Measurements from ENCODE around the gene NDUFB10. TPM values are rescaled to one million over a fixed set of nuclear protein-coding genes. Genes with fewer than 3 reads are reported as not detected.
A peak's percentile ranks its signal among the peaks of the same experiment; 100 is the strongest.

NDUFB10 gene
- total and polyA plus RNA-seq, 7 experiments from 2014 or later = 40.0 to 180 (median 72.9) TPM

DNA sequence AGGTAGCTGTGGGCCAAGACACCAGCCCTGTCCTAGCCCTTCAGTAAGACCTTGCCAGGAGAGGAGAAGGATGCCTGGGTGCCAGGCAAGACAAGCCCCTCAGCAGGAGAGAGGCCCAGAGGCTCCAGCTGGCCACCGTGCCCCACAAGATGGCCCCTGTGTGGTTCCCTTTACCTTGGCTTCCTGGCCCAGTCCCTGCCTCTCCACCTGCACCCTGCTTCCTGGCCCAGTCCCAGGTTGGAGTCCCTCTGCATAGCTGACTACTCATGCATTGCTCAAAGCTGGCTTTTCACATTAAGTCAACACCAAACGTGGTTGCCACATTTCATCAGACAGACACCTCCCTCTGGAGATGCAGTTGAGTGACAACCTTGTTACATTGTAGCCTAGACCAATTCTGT is 34.4 kb downstream of the NDUFB10 start:
- Histone ChIP-seq H3K4me3 (ENCODE audit: low read length) (no peak overlapping the region), H3K36me3 (ENCODE audit: control insufficient read depth in 2 of 3, insufficient read depth in 3 of 3, low read length in 3 of 3) (peaks cover 0 to 20% (median 0%) of the 10 kb centered on the region in 3 experiments), H3K27me3 (ENCODE audit: control insufficient read depth in 2 of 2, insufficient read depth in 2 of 2, low read length in 2 of 2) (peaks cover 0 to 3% of the 10 kb centered on the region in 2 donors), H3K27ac (ENCODE audit: low read depth, low read length) (peak overlapping the region; percentile 33), H3K9me3 (ENCODE audit: control insufficient read depth in 2 of 3, low read length in 3 of 3) (no peaks in the 10 kb centered on the region), H3K4me1 (ENCODE audit: control insufficient read depth in 2 of 2, insufficient read depth in 2 of 2, low read length in 2 of 2) (peaks cover 15 to 16% of the 10 kb centered on the region in 2 donors)
- Mint-ChIP-seq H3K4me3 (peak overlapping the region in 6 of 10 donors; percentile 4 to 70 (median 27)), H3K4me1 (peaks cover 3 to 30% (median 22%) of the 10 kb centered on the region in 7 donors), H3K36me3 (peaks cover 0 to 9% (median 6%) of the 10 kb centered on the region in 5 donors), H3K9me3 (no peaks in the 10 kb centered on the region), H3K27me3 (peaks cover 4 to 7% (median 6%) of the 10 kb centered on the region in 5 donors), H3K27ac (peak overlapping the region in 8 of 9 donors; percentile 37 to 90 (median 68))
- ChIA-PET POLR2A (interaction anchor here (1.2 to 3.7 kb wide), 7 partner anchors 8 to 162 kb away, joined by 3 to 30 read pairs (median 8); partner anchors contain the start of genes GFER, NDUFB10, RNF151 and RPS2), CTCF (interaction anchor here (0.5 kb wide), 1 partner anchor 889 kb away, joined by 3 read pairs; no protein-coding TSS in a partner anchor)
- DNase-seq (no peak), ATAC-seq (no peak)
- intact Hi-C loops (cut with micrococcal nuclease) = loop anchor here in 1 of 2 donors (10.0 kb wide), 1 partner anchor 231 kb away; the partner anchor contains the start of gene E4F1

DNA sequence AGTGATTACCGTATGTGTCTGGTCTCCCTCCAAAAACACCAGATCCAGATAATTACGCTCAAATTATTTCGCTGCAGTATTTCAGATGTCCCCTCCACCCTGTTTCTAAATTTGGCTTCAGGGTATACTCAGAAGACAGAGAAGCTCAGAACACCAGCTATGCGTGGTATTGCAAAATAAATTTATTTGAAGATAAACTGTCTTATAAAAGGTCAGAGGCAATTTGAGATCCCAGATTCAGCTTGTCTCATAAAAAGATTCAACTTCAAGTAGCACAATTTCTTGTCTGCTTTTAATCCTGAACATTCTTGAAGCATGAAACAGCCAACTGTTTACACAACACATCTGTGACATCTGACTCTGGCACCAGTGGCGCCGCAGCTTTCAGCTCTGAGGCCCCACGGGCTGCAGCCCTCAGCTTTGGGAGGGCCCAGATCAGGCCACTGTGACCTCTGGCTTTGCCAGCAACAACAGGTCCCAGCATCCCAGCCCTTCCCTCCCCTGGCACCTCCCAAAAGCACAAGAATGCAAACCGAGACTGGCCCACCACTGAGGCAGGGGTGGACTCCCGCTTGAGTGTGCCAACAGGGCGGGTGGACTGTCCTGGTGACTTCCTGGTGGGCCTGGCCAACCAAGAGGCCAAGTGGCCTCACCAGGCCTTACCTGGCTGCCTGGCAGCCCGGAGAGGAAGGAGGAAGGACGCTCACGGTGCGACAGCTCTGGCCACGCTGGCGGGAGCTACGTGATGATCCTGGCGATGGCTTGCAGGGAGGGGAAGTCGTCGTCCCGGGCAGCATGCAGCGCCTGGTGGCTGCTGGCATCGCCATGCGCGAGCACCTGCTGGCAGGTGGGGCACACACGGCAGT is 38.4 kb downstream of the NDUFB10 start:
- Mint-ChIP-seq H3K4me1 (peaks cover 0 to 9% (median 5%) of the 10 kb centered on the region in 7 donors), H3K27me3 (no peaks in the 10 kb centered on the region), H3K36me3 (peaks cover 0 to 10% (median 7%) of the 10 kb centered on the region in 5 donors), H3K9me3 (no peaks in the 10 kb centered on the region), H3K27ac (peak overlapping the region in 1 of 9 donors; percentile 14), H3K4me3 (no peak overlapping the region)
- no peak overlapping the region for H3K27ac ChIP-seq (ENCODE audit: low read depth, low read length)
- CTCF ChIA-PET = interaction anchor here (0.6 kb wide), 1 partner anchor 9 kb away, joined by 3 read pairs; no protein-coding TSS in a partner anchor
- no peaks in the 10 kb centered on the region for H3K27me3 ChIP-seq (ENCODE audit: control insufficient read depth in 2 of 2, insufficient read depth in 2 of 2, low read length in 2 of 2)
- POLR2A ChIA-PET = interaction anchor here (1.0 kb wide), 1 partner anchor 33 kb away, joined by 3 read pairs; the partner anchor contains the start of gene RPS2
- peaks cover 0 to 60% (median 5%) of the 10 kb centered on the region in 3 experiments for H3K36me3 ChIP-seq (ENCODE audit: control insufficient read depth in 2 of 3, insufficient read depth in 3 of 3, low read length in 3 of 3)
- ATAC-seq = no peak
- H3K4me3 ChIP-seq (ENCODE audit: low read length) = no peak overlapping the region
- no peaks in the 10 kb centered on the region for H3K9me3 ChIP-seq (ENCODE audit: control insufficient read depth in 2 of 3, low read length in 3 of 3)
- intact Hi-C loops (cut with micrococcal nuclease) = loop anchor here in 1 of 2 donors (10.0 kb wide), 1 partner anchor 227 kb away; the partner anchor contains the start of gene E4F1
- DNase-seq = no peak
- no peaks in the 10 kb centered on the region for H3K4me1 ChIP-seq (ENCODE audit: control insufficient read depth in 2 of 2, insufficient read depth in 2 of 2, low read length in 2 of 2)

DNA sequence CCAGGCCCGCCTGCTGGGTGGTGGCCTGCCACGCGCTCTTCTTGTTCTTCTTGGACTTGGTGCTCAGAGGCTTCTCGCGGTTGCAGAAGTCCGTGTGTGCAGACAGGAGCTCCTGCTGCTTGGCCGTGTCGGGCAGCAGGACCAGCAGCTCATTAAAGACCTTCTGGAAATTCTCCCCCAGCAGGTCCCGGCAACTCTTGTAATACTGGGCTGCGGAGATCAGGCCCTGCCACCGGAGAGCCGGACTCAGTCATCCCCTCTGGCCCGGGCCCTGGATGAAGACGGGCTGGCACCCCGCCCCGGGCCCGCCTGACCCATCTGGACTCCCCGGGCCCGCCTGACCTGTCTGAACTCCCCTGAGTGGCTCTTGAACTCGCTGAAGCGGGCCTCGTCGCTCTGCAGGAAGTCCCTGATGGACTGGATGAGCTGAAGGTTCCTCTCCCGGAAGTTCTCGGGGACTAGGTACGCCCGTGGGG is 39.1 kb downstream of the NDUFB10 start:
- no peak overlapping the region for H3K4me3 Mint-ChIP-seq
- no peak overlapping the region for H3K4me3 ChIP-seq (ENCODE audit: low read length)
- no peaks in the 10 kb centered on the region for H3K27me3 ChIP-seq (ENCODE audit: control insufficient read depth in 2 of 2, insufficient read depth in 2 of 2, low read length in 2 of 2)
- no peak for ATAC-seq
- peaks cover 0 to 7% (median 4%) of the 10 kb centered on the region in 7 donors for H3K4me1 Mint-ChIP-seq
- CTCF ChIA-PET = interaction anchor here (0.6 kb wide), 1 partner anchor 10 kb away, joined by 3 read pairs; no protein-coding TSS in a partner anchor
- H3K27ac Mint-ChIP-seq = peak overlapping the region in 1 of 9 donors; percentile 38
- peaks cover 0 to 10% (median 7%) of the 10 kb centered on the region in 5 donors for H3K36me3 Mint-ChIP-seq
- no peaks in the 10 kb centered on the region for H3K9me3 Mint-ChIP-seq
- no peak for DNase-seq
- H3K27me3 Mint-ChIP-seq = no peaks in the 10 kb centered on the region
- H3K9me3 ChIP-seq (ENCODE audit: control insufficient read depth in 2 of 3, low read length in 3 of 3) = no peaks in the 10 kb centered on the region
- H3K4me1 ChIP-seq (ENCODE audit: control insufficient read depth in 2 of 2, insufficient read depth in 2 of 2, low read length in 2 of 2) = no peaks in the 10 kb centered on the region
- no peak overlapping the region for H3K27ac ChIP-seq (ENCODE audit: low read depth, low read length)
- intact Hi-C loops (cut with micrococcal nuclease) = loop anchor here in 1 of 2 donors (10.0 kb wide), 1 partner anchor 226 kb away; the partner anchor contains the start of gene E4F1
- POLR2A ChIA-PET = interaction anchor here (1.0 kb wide), 2 partner anchors 34 to 157 kb away, joined by 3 to 5 read pairs; partner anchors contain the start of genes RPS2 and TRAF7
- peaks cover 0 to 67% (median 5%) of the 10 kb centered on the region in 3 experiments for H3K36me3 ChIP-seq (ENCODE audit: control insufficient read depth in 2 of 3, insufficient read depth in 3 of 3, low read length in 3 of 3)

DNA sequence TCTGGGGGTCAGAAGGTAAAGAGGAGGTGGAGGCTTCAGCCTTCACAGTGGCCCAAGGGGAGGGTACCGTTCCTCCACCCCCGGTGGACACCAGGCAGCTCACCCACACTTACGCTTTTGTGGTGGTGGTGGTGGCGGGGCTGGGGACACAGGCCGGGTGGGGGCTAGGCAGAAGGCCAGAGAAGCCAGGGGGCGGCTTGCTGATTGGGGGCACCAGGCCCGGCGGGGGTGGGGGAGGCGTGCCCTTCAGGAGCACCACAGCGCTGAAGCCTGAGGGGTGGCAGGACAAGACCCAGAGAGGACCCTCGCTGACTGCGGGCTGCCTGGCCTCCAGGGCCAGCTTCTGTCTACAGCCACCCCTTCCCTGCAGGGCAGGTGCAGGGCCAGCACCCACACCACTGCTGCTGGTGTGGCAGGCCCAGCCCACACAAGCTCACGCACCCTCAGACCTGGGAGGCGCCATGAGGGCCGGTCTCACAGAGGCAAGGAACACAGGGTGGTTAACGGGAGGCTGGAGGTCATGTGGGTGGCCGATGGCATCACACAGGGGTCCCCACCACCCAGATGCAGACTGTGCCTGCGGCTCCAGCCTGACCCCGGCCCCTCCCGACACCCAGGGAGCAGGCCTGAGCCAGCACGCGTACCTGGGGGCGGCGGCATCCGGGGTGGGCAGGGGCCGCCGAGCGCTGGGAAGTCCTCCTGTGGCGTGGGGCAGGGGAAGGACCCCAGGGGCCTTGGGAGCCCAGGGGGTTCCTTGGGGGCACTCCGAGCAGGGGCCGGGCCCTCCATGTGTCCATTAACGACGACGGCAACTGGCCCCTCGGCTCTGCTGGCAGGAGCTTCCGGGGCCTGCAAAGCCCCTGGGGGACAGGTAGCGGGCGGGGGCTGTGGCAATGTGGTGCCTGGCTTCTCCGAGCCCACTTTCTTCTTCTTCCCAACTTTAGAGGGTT is 39.8 kb downstream of the NDUFB10 start:
- no peak overlapping the region for H3K4me3 ChIP-seq (ENCODE audit: low read length)
- H3K36me3 ChIP-seq (ENCODE audit: control insufficient read depth in 2 of 3, insufficient read depth in 3 of 3, low read length in 3 of 3) = peaks cover 0 to 69% (median 5%) of the 10 kb centered on the region in 3 experiments
- Mint-ChIP-seq H3K36me3 (peaks cover 0 to 10% (median 7%) of the 10 kb centered on the region in 5 donors), H3K27me3 (no peaks in the 10 kb centered on the region), H3K27ac (no peak overlapping the region), H3K4me3 (no peak overlapping the region), H3K4me1 (peaks cover 0 to 7% (median 0%) of the 10 kb centered on the region in 7 donors), H3K9me3 (no peaks in the 10 kb centered on the region)
- POLR2A ChIA-PET = interaction anchor here (1.0 to 1.1 kb wide), 3 partner anchors 34 to 156 kb away, joined by 3 to 5 read pairs (median 3); partner anchors contain the start of genes MSRB1, RPS2 and TRAF7
- peaks cover 3 to 5% of the 10 kb centered on the region in 2 donors for H3K4me1 ChIP-seq (ENCODE audit: control insufficient read depth in 2 of 2, insufficient read depth in 2 of 2, low read length in 2 of 2)
- no peak for ATAC-seq
- no peak overlapping the region for H3K27ac ChIP-seq (ENCODE audit: low read depth, low read length)
- DNase-seq = peak in 1 of 9 donors; percentile 5
- intact Hi-C loops (cut with micrococcal nuclease) = loop anchor here in 1 of 2 donors (10.0 kb wide), 1 partner anchor 226 kb away; the partner anchor contains the start of gene E4F1
- CTCF ChIA-PET = no interaction called here
- no peaks in the 10 kb centered on the region for H3K9me3 ChIP-seq (ENCODE audit: control insufficient read depth in 2 of 3, low read length in 3 of 3)
- no peaks in the 10 kb centered on the region for H3K27me3 ChIP-seq (ENCODE audit: control insufficient read depth in 2 of 2, insufficient read depth in 2 of 2, low read length in 2 of 2)

DNA sequence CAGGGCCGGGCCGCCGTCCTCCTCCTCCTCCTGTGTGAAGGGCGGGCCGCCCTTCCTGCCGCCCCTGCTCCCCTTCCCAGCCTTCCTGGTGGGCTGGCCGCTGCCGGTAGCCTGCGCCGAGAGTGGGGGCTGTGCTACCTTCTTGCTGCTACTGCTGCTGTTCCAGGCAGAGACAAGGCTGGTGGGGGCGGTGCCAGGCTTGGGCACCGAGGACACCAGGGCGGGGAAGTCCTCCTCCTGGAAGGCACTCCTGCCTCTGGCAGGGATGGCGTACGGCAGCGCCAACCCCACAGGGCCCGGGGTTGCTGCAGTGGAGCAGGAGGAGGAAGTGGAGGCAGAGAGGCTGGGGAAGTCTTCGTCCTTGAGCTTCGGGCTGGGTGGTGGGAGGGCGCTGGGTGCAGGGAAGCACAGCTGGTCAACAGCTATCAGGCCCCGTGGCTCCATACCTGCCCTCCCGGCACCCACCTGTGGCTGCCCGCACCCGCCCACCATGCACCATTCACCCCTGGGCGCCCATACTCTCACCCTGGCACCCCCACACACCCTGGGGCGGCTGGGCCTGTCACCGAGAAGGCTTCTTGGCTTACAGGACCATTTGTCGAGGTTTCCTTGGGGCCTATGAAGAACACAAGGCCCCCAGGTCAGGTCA is 40.7 kb downstream of the NDUFB10 start:
- peaks cover 0 to 69% (median 5%) of the 10 kb centered on the region in 3 experiments for H3K36me3 ChIP-seq (ENCODE audit: control insufficient read depth in 2 of 3, insufficient read depth in 3 of 3, low read length in 3 of 3)
- intact Hi-C loops (cut with micrococcal nuclease) = loop anchor here in 1 of 2 donors (10.0 kb wide), 1 partner anchor 225 kb away; the partner anchor contains the start of gene E4F1
- POLR2A ChIA-PET = interaction anchor here (1.1 to 1.2 kb wide), 3 partner anchors 9 to 57 kb away, joined by 3 to 8 read pairs (median 3); partner anchors contain the start of gene MSRB1

More for the DNA sequence above, 40.7 kb downstream of the NDUFB10 start:
- peaks cover 0 to 11% (median 0%) of the 10 kb centered on the region in 7 donors for H3K4me1 Mint-ChIP-seq
- H3K27ac ChIP-seq (ENCODE audit: low read depth, low read length) = no peak overlapping the region
- ATAC-seq (no peak), DNase-seq (no peak)
- no peak overlapping the region for H3K4me3 ChIP-seq (ENCODE audit: low read length)
- H3K27me3 Mint-ChIP-seq = no peaks in the 10 kb centered on the region
- H3K4me3 Mint-ChIP-seq = no peak overlapping the region
- H3K27ac Mint-ChIP-seq = no peak overlapping the region
- H3K4me1 ChIP-seq (ENCODE audit: control insufficient read depth in 2 of 2, insufficient read depth in 2 of 2, low read length in 2 of 2) = peaks cover 6 to 12% of the 10 kb centered on the region in 2 donors
- no peaks in the 10 kb centered on the region for H3K9me3 ChIP-seq (ENCODE audit: control insufficient read depth in 2 of 3, low read length in 3 of 3)
- CTCF ChIA-PET = no interaction called here
- no peaks in the 10 kb centered on the region for H3K27me3 ChIP-seq (ENCODE audit: control insufficient read depth in 2 of 2, insufficient read depth in 2 of 2, low read length in 2 of 2)
- H3K9me3 Mint-ChIP-seq = no peaks in the 10 kb centered on the region
- H3K36me3 Mint-ChIP-seq = peaks cover 0 to 10% (median 7%) of the 10 kb centered on the region in 5 donors

Measured in naive thymus-derived CD4-positive, alpha-beta T cell (primary cell).